HepG2 (cell line): ENCODE data around the gene MXRA7. TPM values are rescaled to one million over a fixed set of nuclear protein-coding genes. Genes with fewer than 3 reads are reported as not detected.
A peak's percentile ranks its signal among the peaks of the same experiment; 100 is the strongest.

Experiments used
- JARID2 ChIP-seq: sonication (generic); formaldehyde crosslinking; IDR thresholded peaks from 2 replicates; pipeline ENCODE4 v1.8.1; 2023; ENCODE audit warnings: missing genetic modification reagents, inconsistent platforms; ENCODE audit not compliant: insufficient replicate concordance
- KDM5A ChIP-seq: fragments of 200-600 bp; sonication (generic); IDR thresholded peaks from 2 replicates; pipeline ENCODE4 v1.7.0; 2018; ENCODE audit warnings: antibody characterized with exemption, mild to moderate bottlenecking, low read length, borderline replicate concordance
- KLF12 ChIP-seq: sonication (generic); formaldehyde crosslinking; IDR thresholded peaks from 2 replicates; pipeline ENCODE4 v1.4.0; 2020; ENCODE audit warnings: missing genetic modification reagents, borderline replicate concordance
- REXO4 ChIP-seq: sonication (generic); formaldehyde crosslinking; IDR thresholded peaks from 2 replicates; pipeline ENCODE4 v1.8.0; 2022; ENCODE audit warnings: missing genetic modification reagents, mild to moderate bottlenecking, borderline replicate concordance
- RFX5 ChIP-seq: IDR thresholded peaks from 2 replicates; pipeline ENCODE4 v1.6.1; 2011; ENCODE audit warnings: low read depth, low read length, improper control_type of control experiment
- SP5 ChIP-seq: IDR thresholded peaks from 2 replicates; pipeline ENCODE4 v1.6.1; 2016; ENCODE audit warnings: low read depth, borderline replicate concordance
- THAP8 ChIP-seq: sonication (generic); formaldehyde crosslinking; IDR thresholded peaks from 2 replicates; pipeline ENCODE4 v1.5.1; 2020; ENCODE audit warnings: missing genetic modification reagents, mild to moderate bottlenecking, borderline replicate concordance
- YEATS2 ChIP-seq: sonication (generic); formaldehyde crosslinking; IDR thresholded peaks from 2 replicates; pipeline ENCODE4 v1.4.0; 2020; ENCODE audit warnings: missing genetic modification reagents, borderline replicate concordance
- ZNF451 ChIP-seq: sonication (generic); formaldehyde crosslinking; IDR thresholded peaks from 2 replicates; pipeline ENCODE4 v1.5.0; 2020; ENCODE audit warnings: mild to moderate bottlenecking, missing genetic modification reagents
- ZNF773 ChIP-seq: sonication (generic); formaldehyde crosslinking; IDR thresholded peaks from 2 replicates; pipeline ENCODE4 v1.4.0; 2020; ENCODE audit warnings: missing genetic modification reagents, borderline replicate concordance
- ZZZ3 ChIP-seq: sonication (generic); formaldehyde crosslinking; IDR thresholded peaks from 2 replicates; pipeline ENCODE4 v1.4.0; 2020; ENCODE audit warnings: missing genetic modification reagents, mild to moderate bottlenecking, borderline replicate concordance
- polyA plus RNA-seq, 8 experiments: library from polyadenylated mRNA; depleted of rRNA in 3 of 8; stranded (reverse) in 7 of 8; unstranded in 1 of 8; fragments of >200 nt; fragmentation: Illumina TruSeq in 4 of 8; extraction: Trizol in 4 of 8; gene quantifications; 2 replicates each; pipeline versions ENCODE4 v1.2.1 to v1.2.3, GENCODE V29; 2011 to 2016; ENCODE audit warnings: low read depth in 4 of 8, missing spikeins in 1 of 8, mixed read lengths in 1 of 8; ENCODE audit not compliant: insufficient read depth in 1 of 8
- total RNA-seq, 5 experiments: library from RNA; depleted of rRNA; stranded (reverse); fragments of >200 nt; fragmentation: Illumina TruSeq; extraction: Trizol; gene quantifications; 2 replicates each; pipeline ENCODE4 v1.2.3, GENCODE V29; 2016; ENCODE audit warnings: low read depth in 1 of 5
- TF ChIP-seq, protein P1 (sequence below): sonication (generic); formaldehyde crosslinking; IDR thresholded peaks from 2 replicates; pipeline ENCODE4 v1.9.0; 2021; ENCODE audit warnings: missing genetic modification reagents, mild to moderate bottlenecking, borderline replicate concordance
- TF ChIP-seq, protein P2 (sequence below): sonication (generic); formaldehyde crosslinking; IDR thresholded peaks from 2 replicates; pipeline ENCODE4 v1.8.1; 2023; ENCODE audit warnings: missing genetic modification reagents, mild to moderate bottlenecking, borderline replicate concordance
- TF ChIP-seq, protein P3 (sequence below): sonication (generic); formaldehyde crosslinking; IDR thresholded peaks from 2 replicates; pipeline ENCODE4 v1.8.1; 2023; ENCODE audit warnings: mild to moderate bottlenecking, inconsistent platforms, moderate library complexity, missing genetic modification reagents, borderline replicate concordance
- TF ChIP-seq, protein P4 (sequence below): sonication (generic); formaldehyde crosslinking; IDR thresholded peaks from 2 replicates; pipeline ENCODE4 v1.9.0; 2021; ENCODE audit warnings: missing genetic modification reagents, borderline replicate concordance
- TF ChIP-seq, protein P5 (sequence below): sonication (generic); formaldehyde crosslinking; IDR thresholded peaks from 2 replicates; pipeline ENCODE4 v1.5.0; 2020; ENCODE audit warnings: missing genetic modification reagents
- TF ChIP-seq, protein P6 (sequence below): sonication (generic); formaldehyde crosslinking; IDR thresholded peaks from 2 replicates; pipeline ENCODE4 v1.8.0; 2022; ENCODE audit warnings: mild to moderate bottlenecking, missing genetic modification reagents, moderate library complexity

MXRA7 gene
- total and polyA plus RNA-seq, 2 of the 13 experiments (the other 11 are each of a cell fraction or from before 2014, with no cell fraction given), result 44.8 to 112 TPM

GRCh38 chr17:76732734-76733617 is 22.2 kb upstream of the MXRA7 start (continued):
- TF ChIP-seq, protein P1, sequence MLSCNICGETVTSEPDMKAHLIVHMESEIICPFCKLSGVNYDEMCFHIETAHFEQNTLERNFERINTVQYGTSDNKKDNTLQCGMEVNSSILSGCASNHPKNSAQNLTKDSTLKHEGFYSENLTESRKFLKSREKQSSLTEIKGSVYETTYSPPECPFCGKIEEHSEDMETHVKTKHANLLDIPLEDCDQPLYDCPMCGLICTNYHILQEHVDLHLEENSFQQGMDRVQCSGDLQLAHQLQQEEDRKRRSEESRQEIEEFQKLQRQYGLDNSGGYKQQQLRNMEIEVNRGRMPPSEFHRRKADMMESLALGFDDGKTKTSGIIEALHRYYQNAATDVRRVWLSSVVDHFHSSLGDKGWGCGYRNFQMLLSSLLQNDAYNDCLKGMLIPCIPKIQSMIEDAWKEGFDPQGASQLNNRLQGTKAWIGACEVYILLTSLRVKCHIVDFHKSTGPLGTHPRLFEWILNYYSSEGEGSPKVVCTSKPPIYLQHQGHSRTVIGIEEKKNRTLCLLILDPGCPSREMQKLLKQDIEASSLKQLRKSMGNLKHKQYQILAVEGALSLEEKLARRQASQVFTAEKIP (CRISPR knock-in tag), result no peak
- TF ChIP-seq REXO4 (CRISPR knock-in tag) (no peak), KDM5A (0 out of 2 replicates have a peak, but pooled peaks have one; percentile 17), ZZZ3 (CRISPR knock-in tag) (no peak), RFX5 (no peak), YEATS2 (no peak), ZNF773 (CRISPR knock-in tag) (no peak), ZNF451 (no peak), SP5 (CRISPR knock-in tag) (no peak), JARID2 (CRISPR knock-in tag) (no peak), THAP8 (CRISPR knock-in tag) (no peak), KLF12 (CRISPR knock-in tag) (no peak)
- TF ChIP-seq, protein P2, sequence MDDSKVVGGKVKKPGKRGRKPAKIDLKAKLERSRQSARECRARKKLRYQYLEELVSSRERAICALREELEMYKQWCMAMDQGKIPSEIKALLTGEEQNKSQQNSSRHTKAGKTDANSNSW (CRISPR knock-in tag), result no peak
- TF ChIP-seq, protein P3, sequence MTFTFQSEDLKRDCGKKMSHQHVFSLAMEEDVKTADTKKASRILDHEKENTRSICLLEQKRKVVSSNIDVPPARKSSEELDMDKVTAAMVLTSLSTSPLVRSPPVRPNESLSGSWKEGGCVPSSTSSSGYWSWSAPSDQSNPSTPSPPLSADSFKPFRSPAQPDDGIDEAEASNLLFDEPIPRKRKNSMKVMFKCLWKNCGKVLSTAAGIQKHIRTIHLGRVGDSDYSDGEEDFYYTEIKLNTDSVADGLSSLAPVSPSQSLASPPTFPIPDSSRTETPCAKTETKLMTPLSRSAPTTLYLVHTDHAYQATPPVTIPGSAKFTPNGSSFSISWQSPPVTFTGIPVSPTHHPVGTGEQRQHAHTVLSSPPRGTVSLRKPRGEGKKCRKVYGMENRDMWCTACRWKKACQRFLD (CRISPR knock-in tag), result no peak
- TF ChIP-seq, protein P4, sequence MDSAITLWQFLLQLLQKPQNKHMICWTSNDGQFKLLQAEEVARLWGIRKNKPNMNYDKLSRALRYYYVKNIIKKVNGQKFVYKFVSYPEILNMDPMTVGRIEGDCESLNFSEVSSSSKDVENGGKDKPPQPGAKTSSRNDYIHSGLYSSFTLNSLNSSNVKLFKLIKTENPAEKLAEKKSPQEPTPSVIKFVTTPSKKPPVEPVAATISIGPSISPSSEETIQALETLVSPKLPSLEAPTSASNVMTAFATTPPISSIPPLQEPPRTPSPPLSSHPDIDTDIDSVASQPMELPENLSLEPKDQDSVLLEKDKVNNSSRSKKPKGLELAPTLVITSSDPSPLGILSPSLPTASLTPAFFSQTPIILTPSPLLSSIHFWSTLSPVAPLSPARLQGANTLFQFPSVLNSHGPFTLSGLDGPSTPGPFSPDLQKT, result no peak
- TF ChIP-seq, protein P5, sequence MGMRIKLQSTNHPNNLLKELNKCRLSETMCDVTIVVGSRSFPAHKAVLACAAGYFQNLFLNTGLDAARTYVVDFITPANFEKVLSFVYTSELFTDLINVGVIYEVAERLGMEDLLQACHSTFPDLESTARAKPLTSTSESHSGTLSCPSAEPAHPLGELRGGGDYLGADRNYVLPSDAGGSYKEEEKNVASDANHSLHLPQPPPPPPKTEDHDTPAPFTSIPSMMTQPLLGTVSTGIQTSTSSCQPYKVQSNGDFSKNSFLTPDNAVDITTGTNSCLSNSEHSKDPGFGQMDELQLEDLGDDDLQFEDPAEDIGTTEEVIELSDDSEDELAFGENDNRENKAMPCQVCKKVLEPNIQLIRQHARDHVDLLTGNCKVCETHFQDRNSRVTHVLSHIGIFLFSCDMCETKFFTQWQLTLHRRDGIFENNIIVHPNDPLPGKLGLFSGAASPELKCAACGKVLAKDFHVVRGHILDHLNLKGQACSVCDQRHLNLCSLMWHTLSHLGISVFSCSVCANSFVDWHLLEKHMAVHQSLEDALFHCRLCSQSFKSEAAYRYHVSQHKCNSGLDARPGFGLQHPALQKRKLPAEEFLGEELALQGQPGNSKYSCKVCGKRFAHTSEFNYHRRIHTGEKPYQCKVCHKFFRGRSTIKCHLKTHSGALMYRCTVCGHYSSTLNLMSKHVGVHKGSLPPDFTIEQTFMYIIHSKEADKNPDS (CRISPR knock-in tag), result no peak
- TF ChIP-seq, protein P6, sequence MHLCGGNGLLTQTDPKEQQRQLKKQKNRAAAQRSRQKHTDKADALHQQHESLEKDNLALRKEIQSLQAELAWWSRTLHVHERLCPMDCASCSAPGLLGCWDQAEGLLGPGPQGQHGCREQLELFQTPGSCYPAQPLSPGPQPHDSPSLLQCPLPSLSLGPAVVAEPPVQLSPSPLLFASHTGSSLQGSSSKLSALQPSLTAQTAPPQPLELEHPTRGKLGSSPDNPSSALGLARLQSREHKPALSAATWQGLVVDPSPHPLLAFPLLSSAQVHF (CRISPR knock-in tag), result no peak
